Colonic mucosa (tissue), 4 donors: ENCODE data around the gene NUF2. TPM values are rescaled to one million over a fixed set of nuclear protein-coding genes. Genes with fewer than 3 reads are reported as not detected.
A peak's percentile ranks its signal among the peaks of the same experiment; 100 is the strongest.

ENCODE experiments used
- DNase-seq: peaks from one replicate; pipeline ENCODE4 v3.0.0-alpha.2; 2020
- H3K27ac ChIP-seq: fragments of 200-600 bp; one replicate; pipeline ENCODE4 v1.8.0; 2021
- H3K27me3 ChIP-seq: fragments of 200-600 bp; one replicate; pipeline ENCODE4 v1.8.0; 2021
- H3K36me3 ChIP-seq: fragments of 200-600 bp; one replicate; pipeline ENCODE4 v1.8.0; 2021
- H3K4me1 ChIP-seq: fragments of 200-600 bp; one replicate; pipeline ENCODE4 v1.8.0; 2021; ENCODE audit warnings: mild to moderate bottlenecking
- H3K4me3 ChIP-seq: fragments of 200-600 bp; one replicate; pipeline ENCODE4 v1.8.0; 2021
- H3K9ac ChIP-seq, 2 donors: one replicate each; pipeline ENCODE4 v1.7.0; 2013; ENCODE audit warnings: control low read depth in 2 of 2, low read depth in 2 of 2, low read length in 2 of 2
- H3K9me3 ChIP-seq: fragments of 200-600 bp; one replicate; pipeline ENCODE4 v1.8.0; 2021
- CTCF ChIP-seq: fragments of 200-600 bp; IDR thresholded peaks from one replicate; pipeline ENCODE4 v1.8.0; 2022; ENCODE audit warnings: antibody characterized with exemption, mild to moderate bottlenecking
- intact Hi-C: fragments of 100-400 bp; cut with DNase I; formaldehyde crosslinking; loops from one replicate; pipeline ENCODE4 v1.14.1; 2022
- total RNA-seq, 2 donors: library from RNA; stranded (reverse); fragmentation: NEBNext Ultra II Directional in 1 of 2; extraction: Animal tissue kit (Norgen Biotek cat#: 25700) in 1 of 2; gene quantifications; one replicate each; pipeline ENCODE4 v1.2.1, GENCODE V29; 2021
- donor health status: healthy.
- donor health status: DM: no; HTN: no; CAD: no.
- donor health status: DM: no; HTN: no; CAD: no.

NUF2 gene
- total RNA-seq, 2 donors from 2014 or later: 6.8 to 17.6 TPM

DNA sequence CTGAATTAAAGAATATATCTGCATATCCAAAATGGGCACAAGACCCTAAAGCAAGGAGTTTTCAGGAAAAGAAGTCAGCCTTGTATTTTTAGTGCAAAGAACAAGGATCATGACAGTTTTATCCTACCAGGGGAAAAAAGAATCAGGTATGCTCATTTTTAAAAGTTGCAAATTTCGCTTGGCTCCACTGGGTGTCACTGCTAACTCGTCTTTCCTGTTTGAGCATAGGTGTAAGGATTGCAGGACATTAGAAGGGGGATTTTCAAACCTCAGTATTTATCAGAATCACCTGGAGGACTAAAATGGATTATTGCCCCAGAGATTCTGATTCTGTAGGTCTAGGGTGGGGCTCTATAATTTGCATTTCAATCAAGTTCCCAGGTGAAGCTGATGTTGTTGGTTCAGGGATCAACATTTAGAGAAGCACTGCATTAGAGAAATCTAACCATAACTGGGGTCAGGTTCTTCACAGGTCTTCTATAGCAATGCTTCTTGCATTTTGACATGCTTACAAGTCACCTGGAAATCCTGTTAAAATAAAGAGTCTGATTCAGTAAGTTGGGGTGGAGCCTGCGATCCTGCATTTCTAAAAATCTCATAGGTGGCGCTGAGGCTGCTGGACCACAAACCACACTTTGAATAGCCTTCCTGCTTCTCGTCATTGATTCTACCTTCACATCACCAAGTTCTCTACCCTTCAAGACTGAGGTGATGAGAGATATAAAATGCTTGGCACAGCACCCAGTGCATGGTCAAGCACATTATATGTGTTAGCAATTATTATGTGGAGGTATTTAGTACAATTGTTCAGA lies 39.6 kb downstream of the NUF2 start:
- Histone ChIP-seq H3K4me1 (no peaks in the 10 kb centered on the region), H3K9ac (no peak overlapping the region), H3K4me3 (no peak overlapping the region), H3K27ac (no peak overlapping the region), H3K36me3 (no peaks in the 10 kb centered on the region), H3K9me3 (no peaks in the 10 kb centered on the region), H3K27me3 (no peaks in the 10 kb centered on the region)
- DNase-seq: no peak
- peak; percentile 25 for TF ChIP-seq CTCF
- intact Hi-C loops: no loop called here

GRCh38 chr1:163365186-163365585 lies 43.4 kb downstream of the NUF2 start:
- Histone ChIP-seq H3K27ac (no peak overlapping the region), H3K4me1 (no peaks in the 10 kb centered on the region), H3K9ac (no peak overlapping the region), H3K27me3 (no peaks in the 10 kb centered on the region), H3K9me3 (no peaks in the 10 kb centered on the region), H3K36me3 (no peaks in the 10 kb centered on the region), H3K4me3 (no peak overlapping the region)
- no peak for TF ChIP-seq CTCF
- intact Hi-C loops: no loop called here
- DNase-seq: no peak

- Histone ChIP-seq H3K36me3 (no peaks in the 10 kb centered on the region), H3K27me3 (no peaks in the 10 kb centered on the region), H3K4me3 (no peak overlapping the region), H3K27ac (no peak overlapping the region), H3K4me1 (no peaks in the 10 kb centered on the region), H3K9ac (no peak overlapping the region), H3K9me3 (no peaks in the 10 kb centered on the region)
- no peak for TF ChIP-seq CTCF
- intact Hi-C loops: no loop called here
- no peak for DNase-seq
These were observed 44.8 kb downstream of the NUF2 start for GRCh38 chr1:163366555-163366954.

DNA sequence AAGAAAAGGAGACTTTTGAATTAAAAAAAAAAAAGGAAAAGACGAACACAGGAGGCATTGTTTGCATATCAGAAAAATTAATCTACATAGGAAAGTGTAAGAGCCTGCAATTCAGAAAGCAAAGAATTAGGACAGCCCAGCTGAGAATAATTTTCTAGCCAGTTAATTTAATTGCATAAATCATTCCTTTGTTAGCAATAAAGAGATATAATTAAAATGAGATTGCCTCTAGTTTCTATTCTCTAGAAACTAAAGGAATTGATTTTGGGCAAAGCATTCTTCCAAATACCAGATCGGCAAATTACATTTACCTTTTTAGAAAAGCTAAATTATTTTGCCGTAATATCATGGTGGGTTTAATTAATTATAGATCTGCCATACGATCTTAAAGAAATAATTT lies 46.0 kb downstream of the NUF2 start:
- no peak for TF ChIP-seq CTCF
- no peak overlapping the region for H3K4me3 ChIP-seq
- H3K27ac ChIP-seq: no peak overlapping the region
- no peaks in the 10 kb centered on the region for H3K4me1 ChIP-seq
- H3K36me3 ChIP-seq: no peaks in the 10 kb centered on the region
- no peaks in the 10 kb centered on the region for H3K27me3 ChIP-seq
- H3K9me3 ChIP-seq: no peaks in the 10 kb centered on the region
- H3K9ac ChIP-seq: no peak overlapping the region
- no peak for DNase-seq
- intact Hi-C loops: no loop called here

DNA sequence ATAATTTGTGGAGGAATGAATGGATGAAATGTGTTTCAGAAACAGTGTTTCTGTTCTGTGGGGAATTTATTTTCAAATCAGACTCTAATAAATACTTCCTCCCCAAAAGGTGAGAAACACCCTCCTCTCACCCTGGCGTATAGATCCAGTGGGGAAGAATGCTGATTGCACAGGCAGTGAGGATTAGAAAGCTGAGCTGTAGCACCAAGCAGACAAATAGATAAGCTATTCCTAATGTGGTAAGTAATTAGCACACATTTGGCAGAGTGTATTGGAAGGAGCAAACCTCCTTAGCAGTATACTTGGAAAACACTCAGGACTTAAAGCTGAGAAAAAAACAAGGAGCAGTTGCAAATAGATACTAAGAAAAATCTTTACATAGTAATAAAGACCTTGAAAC lies 50.8 kb downstream of the NUF2 start:
- H3K9ac ChIP-seq: no peak overlapping the region
- DNase-seq: no peak
- H3K27ac ChIP-seq: no peak overlapping the region
- H3K4me1 ChIP-seq: no peaks in the 10 kb centered on the region
- no peaks in the 10 kb centered on the region for H3K36me3 ChIP-seq
- H3K9me3 ChIP-seq: no peaks in the 10 kb centered on the region
- H3K27me3 ChIP-seq: no peaks in the 10 kb centered on the region
- no peak for TF ChIP-seq CTCF
- no peak overlapping the region for H3K4me3 ChIP-seq
- intact Hi-C loops: no loop called here
